GM18508 (cell line): ENCODE results near the gene VWDE.
"Not testable (repeated sequence)": the region's sequence is repeated elsewhere in the genome, so short reads cannot be mapped to it uniquely, and the experiment has no call there.

Experiments used
- ATAC-seq: cut with Tn5 transposase; IDR thresholded peaks from one replicate; pipeline ENCODE4 v1.9.1; 2021; ENCODE audit warnings: moderate number of reproducible peaks; ENCODE audit not compliant: insufficient read depth, unreplicated experiment

The VWDE gene

GRCh38 chr7:12403287-12404181 is at the start of gene VWDE:
Gene VWDE, minus strand, starts transcription at chr7:12403865. Its CDS starts 149 bp downstream, at chr7:12403716.
- no peak for ATAC-seq

- not testable (repeated sequence) for ATAC-seq
Observed at GRCh38 chr7:12453136-12453535, 49.5 kb upstream of the VWDE start.

GRCh38 chr7:12450615-12451014 is 47.0 kb upstream of the VWDE start:
- no peak for ATAC-seq

- no peak for ATAC-seq
Observed at GRCh38 chr7:12444785-12445184, 41.1 kb upstream of the VWDE start.

- ATAC-seq: no peak
Observed at GRCh38 chr7:12440229-12440628, 36.6 kb upstream of the VWDE start.

- no peak for ATAC-seq
Observed at GRCh38 chr7:12436896-12437535, 33.4 kb upstream of the VWDE start.

- ATAC-seq: no peak
Observed at GRCh38 chr7:12436126-12436525, 32.5 kb upstream of the VWDE start.

- no peak for ATAC-seq
Observed at GRCh38 chr7:12434012-12434642, 30.5 kb upstream of the VWDE start.

GRCh38 chr7:12431886-12432556 is 28.4 kb upstream of the VWDE start:
- ATAC-seq: no peak

- no peak for ATAC-seq
Observed at GRCh38 chr7:12425311-12425710, 21.6 kb upstream of the VWDE start.

GRCh38 chr7:12423997-12424745 is 20.5 kb upstream of the VWDE start:
- no peak for ATAC-seq

GRCh38 chr7:12423355-12423996 is 19.8 kb upstream of the VWDE start:
- no peak for ATAC-seq

- ATAC-seq: no peak
Observed at GRCh38 chr7:12422554-12423320, 19.1 kb upstream of the VWDE start.

GRCh38 chr7:12418452-12418851 is 14.8 kb upstream of the VWDE start:
- ATAC-seq: no peak

GRCh38 chr7:12415072-12415471 is 11.4 kb upstream of the VWDE start:
- no peak for ATAC-seq

- ATAC-seq: no peak
Observed at GRCh38 chr7:12412407-12412806, 8.7 kb upstream of the VWDE start.

GRCh38 chr7:12410523-12410922 is 6.9 kb upstream of the VWDE start:
- ATAC-seq: no peak

GRCh38 chr7:12409097-12409711 is 5.5 kb upstream of the VWDE start:
- no peak for ATAC-seq
